GM23338 (cell line): ENCODE results near the gene ANAPC2.

ENCODE experiments used
- CREB1 ChIP-seq: fragments of 250-450 bp; sonication (Bioruptor Pico); IDR thresholded peaks from 2 replicates; pipeline ENCODE4 v1.5.0; 2020; ENCODE audit warnings: low read depth, mild to moderate bottlenecking, moderate library complexity
- EZH2 ChIP-seq: fragments of 200-600 bp; sonication (generic); IDR thresholded peaks from one replicate; pipeline ENCODE4 v1.8.0; 2017; ENCODE audit warnings: antibody characterized with exemption, mild to moderate bottlenecking, low read depth; ENCODE audit not compliant: unreplicated experiment
- EZH2phosphoT487 ChIP-seq: fragments of 200-600 bp; sonication (generic); IDR thresholded peaks from one replicate; pipeline ENCODE4 v1.8.1; 2018; ENCODE audit warnings: antibody characterized with exemption; ENCODE audit not compliant: unreplicated experiment
- JUNB ChIP-seq: IDR thresholded peaks from one replicate; pipeline ENCODE4 v1.6.1; 2016; ENCODE audit warnings: antibody characterized with exemption; ENCODE audit not compliant: unreplicated experiment
- NANOG ChIP-seq: IDR thresholded peaks from 2 replicates; pipeline ENCODE4 v1.6.1; 2016; ENCODE audit warnings: antibody characterized with exemption, borderline replicate concordance
- POLR2AphosphoS5 ChIP-seq: IDR thresholded peaks from 2 replicates; pipeline ENCODE4 v1.6.1; 2016; ENCODE audit warnings: antibody characterized with exemption, low read depth
- TF ChIP-seq, protein P1 (sequence below), 2 experiments: fragments of 200-600 bp in 1 of 2; sonication (generic) in 1 of 2; conservative IDR thresholded peaks; 2 replicates each; pipeline versions ENCODE4 v1.5.1 to v1.6.1; 2016 to 2017; ENCODE audit warnings: antibody characterized with exemption in 2 of 2, low read depth in 2 of 2, mild to moderate bottlenecking in 2 of 2, moderate library complexity in 1 of 2
- TF ChIP-seq, protein P2 (sequence below): IDR thresholded peaks from one replicate; pipeline ENCODE4 v1.6.1; 2018; ENCODE audit warnings: antibody characterized with exemption; ENCODE audit not compliant: unreplicated experiment
- TF ChIP-seq, protein P3 (sequence below): fragments of 250-450 bp; sonication (Bioruptor Pico); IDR thresholded peaks from 2 replicates; pipeline ENCODE4 v1.5.0; 2020; ENCODE audit warnings: mild to moderate bottlenecking, moderate library complexity

DNA sequence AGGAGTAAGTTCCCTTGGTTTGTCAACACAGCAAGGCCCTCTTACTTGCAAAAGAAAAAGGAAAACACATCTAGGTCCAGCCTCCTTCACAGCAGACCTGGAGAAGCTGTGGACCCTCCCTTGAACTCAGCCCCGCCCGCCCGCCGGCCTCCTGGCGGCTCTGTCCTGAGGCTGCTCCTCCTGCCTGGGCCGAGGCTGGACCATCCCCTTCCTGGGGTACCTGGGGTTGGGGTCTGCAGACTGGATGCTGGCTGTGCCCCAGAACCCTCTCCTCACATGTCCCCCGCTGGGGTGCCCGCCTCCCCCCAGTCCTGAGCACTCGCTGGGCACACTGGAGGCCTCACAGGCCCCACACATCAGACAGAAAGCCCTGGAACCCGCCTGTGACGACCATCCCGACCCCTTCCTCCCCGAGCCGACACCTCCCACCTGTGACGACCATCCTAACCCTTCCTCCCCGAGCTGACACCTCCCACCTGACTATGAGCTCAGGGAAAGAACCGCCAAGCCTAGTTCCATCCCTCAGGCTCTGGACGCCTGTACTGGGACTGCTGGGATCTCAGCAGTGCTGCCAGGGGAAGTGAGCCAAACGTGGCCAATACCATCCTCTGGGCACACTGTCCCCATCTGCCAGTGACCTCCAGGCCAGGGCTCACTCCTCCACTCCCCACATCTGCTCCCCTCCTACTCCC lies 9.3 kb downstream of the ANAPC2 start:
- TF ChIP-seq EZH2 = no peak
- TF ChIP-seq EZH2phosphoT487 = no peak
- no peak for TF ChIP-seq POLR2AphosphoS5
- TF ChIP-seq, protein P1, sequence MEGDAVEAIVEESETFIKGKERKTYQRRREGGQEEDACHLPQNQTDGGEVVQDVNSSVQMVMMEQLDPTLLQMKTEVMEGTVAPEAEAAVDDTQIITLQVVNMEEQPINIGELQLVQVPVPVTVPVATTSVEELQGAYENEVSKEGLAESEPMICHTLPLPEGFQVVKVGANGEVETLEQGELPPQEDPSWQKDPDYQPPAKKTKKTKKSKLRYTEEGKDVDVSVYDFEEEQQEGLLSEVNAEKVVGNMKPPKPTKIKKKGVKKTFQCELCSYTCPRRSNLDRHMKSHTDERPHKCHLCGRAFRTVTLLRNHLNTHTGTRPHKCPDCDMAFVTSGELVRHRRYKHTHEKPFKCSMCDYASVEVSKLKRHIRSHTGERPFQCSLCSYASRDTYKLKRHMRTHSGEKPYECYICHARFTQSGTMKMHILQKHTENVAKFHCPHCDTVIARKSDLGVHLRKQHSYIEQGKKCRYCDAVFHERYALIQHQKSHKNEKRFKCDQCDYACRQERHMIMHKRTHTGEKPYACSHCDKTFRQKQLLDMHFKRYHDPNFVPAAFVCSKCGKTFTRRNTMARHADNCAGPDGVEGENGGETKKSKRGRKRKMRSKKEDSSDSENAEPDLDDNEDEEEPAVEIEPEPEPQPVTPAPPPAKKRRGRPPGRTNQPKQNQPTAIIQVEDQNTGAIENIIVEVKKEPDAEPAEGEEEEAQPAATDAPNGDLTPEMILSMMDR (conservative IDR thresholded peaks at IDR 0.05; ENCODE audit: low read depth in 2 of 2) = no peak
- TF ChIP-seq, protein P2, sequence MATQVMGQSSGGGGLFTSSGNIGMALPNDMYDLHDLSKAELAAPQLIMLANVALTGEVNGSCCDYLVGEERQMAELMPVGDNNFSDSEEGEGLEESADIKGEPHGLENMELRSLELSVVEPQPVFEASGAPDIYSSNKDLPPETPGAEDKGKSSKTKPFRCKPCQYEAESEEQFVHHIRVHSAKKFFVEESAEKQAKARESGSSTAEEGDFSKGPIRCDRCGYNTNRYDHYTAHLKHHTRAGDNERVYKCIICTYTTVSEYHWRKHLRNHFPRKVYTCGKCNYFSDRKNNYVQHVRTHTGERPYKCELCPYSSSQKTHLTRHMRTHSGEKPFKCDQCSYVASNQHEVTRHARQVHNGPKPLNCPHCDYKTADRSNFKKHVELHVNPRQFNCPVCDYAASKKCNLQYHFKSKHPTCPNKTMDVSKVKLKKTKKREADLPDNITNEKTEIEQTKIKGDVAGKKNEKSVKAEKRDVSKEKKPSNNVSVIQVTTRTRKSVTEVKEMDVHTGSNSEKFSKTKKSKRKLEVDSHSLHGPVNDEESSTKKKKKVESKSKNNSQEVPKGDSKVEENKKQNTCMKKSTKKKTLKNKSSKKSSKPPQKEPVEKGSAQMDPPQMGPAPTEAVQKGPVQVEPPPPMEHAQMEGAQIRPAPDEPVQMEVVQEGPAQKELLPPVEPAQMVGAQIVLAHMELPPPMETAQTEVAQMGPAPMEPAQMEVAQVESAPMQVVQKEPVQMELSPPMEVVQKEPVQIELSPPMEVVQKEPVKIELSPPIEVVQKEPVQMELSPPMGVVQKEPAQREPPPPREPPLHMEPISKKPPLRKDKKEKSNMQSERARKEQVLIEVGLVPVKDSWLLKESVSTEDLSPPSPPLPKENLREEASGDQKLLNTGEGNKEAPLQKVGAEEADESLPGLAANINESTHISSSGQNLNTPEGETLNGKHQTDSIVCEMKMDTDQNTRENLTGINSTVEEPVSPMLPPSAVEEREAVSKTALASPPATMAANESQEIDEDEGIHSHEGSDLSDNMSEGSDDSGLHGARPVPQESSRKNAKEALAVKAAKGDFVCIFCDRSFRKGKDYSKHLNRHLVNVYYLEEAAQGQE = no peak
- TF ChIP-seq NANOG = no peak
- TF ChIP-seq CREB1 (CRISPR knock-in tag) = no peak
- TF ChIP-seq JUNB = no peak
- TF ChIP-seq, protein P3, sequence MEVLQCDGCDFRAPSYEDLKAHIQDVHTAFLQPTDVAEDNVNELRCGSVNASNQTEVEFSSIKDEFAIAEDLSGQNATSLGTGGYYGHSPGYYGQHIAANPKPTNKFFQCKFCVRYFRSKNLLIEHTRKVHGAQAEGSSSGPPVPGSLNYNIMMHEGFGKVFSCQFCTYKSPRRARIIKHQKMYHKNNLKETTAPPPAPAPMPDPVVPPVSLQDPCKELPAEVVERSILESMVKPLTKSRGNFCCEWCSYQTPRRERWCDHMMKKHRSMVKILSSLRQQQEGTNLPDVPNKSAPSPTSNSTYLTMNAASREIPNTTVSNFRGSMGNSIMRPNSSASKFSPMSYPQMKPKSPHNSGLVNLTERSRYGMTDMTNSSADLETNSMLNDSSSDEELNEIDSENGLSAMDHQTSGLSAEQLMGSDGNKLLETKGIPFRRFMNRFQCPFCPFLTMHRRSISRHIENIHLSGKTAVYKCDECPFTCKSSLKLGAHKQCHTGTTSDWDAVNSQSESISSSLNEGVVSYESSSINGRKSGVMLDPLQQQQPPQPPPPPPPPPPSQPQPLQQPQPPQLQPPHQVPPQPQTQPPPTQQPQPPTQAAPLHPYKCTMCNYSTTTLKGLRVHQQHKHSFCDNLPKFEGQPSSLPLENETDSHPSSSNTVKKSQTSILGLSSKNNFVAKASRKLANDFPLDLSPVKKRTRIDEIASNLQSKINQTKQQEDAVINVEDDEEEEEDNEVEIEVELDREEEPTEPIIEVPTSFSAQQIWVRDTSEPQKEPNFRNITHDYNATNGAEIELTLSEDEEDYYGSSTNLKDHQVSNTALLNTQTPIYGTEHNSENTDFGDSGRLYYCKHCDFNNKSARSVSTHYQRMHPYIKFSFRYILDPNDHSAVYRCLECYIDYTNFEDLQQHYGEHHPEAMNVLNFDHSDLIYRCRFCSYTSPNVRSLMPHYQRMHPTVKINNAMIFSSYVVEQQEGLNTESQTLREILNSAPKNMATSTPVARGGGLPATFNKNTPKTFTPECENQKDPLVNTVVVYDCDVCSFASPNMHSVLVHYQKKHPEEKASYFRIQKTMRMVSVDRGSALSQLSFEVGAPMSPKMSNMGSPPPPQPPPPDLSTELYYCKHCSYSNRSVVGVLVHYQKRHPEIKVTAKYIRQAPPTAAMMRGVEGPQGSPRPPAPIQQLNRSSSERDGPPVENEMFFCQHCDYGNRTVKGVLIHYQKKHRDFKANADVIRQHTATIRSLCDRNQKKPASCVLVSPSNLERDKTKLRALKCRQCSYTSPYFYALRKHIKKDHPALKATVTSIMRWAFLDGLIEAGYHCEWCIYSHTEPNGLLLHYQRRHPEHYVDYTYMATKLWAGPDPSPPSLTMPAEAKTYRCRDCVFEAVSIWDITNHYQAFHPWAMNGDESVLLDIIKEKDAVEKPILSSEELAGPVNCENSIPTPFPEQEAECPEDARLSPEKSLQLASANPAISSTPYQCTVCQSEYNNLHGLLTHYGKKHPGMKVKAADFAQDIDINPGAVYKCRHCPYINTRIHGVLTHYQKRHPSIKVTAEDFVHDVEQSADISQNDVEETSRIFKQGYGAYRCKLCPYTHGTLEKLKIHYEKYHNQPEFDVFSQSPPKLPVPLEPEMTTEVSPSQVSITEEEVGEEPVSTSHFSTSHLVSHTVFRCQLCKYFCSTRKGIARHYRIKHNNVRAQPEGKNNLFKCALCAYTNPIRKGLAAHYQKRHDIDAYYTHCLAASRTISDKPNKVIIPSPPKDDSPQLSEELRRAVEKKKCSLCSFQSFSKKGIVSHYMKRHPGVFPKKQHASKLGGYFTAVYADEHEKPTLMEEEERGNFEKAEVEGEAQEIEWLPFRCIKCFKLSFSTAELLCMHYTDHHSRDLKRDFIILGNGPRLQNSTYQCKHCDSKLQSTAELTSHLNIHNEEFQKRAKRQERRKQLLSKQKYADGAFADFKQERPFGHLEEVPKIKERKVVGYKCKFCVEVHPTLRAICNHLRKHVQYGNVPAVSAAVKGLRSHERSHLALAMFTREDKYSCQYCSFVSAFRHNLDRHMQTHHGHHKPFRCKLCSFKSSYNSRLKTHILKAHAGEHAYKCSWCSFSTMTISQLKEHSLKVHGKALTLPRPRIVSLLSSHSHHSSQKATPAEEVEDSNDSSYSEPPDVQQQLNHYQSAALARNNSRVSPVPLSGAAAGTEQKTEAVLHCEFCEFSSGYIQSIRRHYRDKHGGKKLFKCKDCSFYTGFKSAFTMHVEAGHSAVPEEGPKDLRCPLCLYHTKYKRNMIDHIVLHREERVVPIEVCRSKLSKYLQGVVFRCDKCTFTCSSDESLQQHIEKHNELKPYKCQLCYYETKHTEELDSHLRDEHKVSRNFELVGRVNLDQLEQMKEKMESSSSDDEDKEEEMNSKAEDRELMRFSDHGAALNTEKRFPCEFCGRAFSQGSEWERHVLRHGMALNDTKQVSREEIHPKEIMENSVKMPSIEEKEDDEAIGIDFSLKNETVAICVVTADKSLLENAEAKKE (CRISPR knock-in tag) = no peak
